Measurements from ENCODE around the gene PYGO2.
"Not testable (repeated sequence)": the region's sequence is repeated elsewhere in the genome, so short reads cannot be mapped to it uniquely, and the experiment has no call there.

PYGO2 gene

DNA sequence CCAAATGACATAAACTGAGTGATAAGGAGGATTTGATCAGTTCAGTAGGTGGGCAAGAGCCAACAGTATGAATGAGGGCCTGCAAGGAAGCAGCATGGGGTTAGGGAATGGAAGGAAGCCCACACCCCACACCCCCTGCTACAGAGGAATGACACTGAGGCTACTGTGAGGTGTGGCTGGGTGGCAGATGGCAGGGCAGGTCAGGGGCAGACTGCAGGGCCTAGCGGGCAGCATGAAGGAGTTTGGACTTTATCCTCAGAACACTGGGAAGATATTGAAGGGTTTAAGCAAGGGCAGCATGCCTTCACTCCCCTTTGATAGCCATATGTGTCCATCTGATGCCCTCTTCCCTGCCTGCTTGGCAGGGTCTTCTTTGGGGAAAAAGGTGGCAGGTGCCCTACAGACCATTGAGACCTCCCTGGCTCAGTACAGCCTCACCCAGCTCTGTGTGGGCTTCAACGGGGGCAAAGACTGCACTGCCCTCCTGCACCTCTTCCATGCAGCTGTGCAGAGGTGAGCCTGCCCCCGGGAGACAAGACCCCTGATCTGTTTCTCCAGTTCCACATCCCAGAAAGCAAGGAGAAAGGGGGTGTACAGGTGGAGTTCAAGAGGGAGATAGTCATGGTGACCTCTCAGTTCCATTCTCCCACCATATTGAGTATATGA, 27.7 kb upstream of the PYGO2 start:
- no peak overlapping the region for H3K4me3 ChIP-seq
- H3K36me3 ChIP-seq (ENCODE audit: insufficient read depth, low read length) = peaks cover 41% of the 10 kb centered on the region
- H3K9me3 ChIP-seq (ENCODE audit: low read depth, low read length) = no peaks in the 10 kb centered on the region
- no peak overlapping the region for H3K9ac ChIP-seq (ENCODE audit: insufficient read length)
- DNase-seq (ENCODE audit: low read depth, low spot score) = no peak
- H3K27ac ChIP-seq = no peak overlapping the region
- TF ChIP-seq POLR2AphosphoS5 (IDR thresholded peaks at IDR 0.05; ENCODE audit: borderline replicate concordance, low read depth, low read length) (no peak), EZH2 (IDR thresholded peaks at IDR 0.05) (no peak), FOXP2 (optimal IDR thresholded peaks at IDR 0.05; ENCODE audit: control extremely low read depth, extremely low read length, insufficient read depth) (no peak)

DNA sequence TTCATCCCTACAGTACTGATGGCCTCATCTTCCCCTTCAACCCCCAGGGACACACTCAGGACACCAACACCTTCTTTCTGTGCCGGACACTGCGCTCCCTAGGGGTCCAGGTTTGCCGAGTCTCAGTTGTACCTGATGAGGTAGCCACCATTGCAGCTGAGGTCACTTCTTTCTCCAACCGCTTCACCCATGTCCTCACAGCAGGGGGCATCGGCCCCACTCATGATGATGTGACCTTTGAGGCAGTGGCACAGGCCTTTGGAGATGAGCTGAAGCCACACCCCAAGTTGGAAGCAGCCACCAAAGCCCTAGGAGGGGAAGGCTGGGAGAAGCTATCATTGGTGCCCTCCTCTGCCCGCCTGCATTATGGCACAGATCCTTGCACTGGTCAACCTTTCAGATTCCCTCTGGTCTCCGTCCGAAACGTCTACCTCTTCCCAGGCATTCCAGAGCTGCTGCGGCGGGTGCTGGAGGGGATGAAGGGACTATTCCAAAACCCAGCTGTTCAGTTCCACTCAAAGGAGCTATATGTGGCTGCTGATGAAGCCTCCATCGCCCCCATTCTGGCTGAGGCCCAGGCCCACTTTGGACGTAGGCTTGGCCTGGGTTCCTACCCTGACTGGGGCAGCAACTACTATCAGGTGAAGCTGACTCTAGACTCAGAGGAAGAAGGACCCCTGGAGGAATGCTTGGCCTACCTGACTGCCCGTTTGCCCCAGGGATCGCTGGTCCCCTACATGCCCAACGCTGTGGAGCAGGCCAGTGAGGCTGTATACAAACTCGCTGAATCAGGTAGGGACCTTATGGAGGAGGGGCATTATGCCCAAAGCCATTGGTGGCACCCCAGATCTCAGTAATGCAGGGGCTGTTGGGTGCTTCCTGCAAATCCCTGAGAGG, 26.7 kb upstream of the PYGO2 start:
- no peak for DNase-seq (ENCODE audit: low read depth, low spot score)
- H3K4me3 ChIP-seq = no peak overlapping the region
- no peak overlapping the region for H3K27ac ChIP-seq
- H3K36me3 ChIP-seq (ENCODE audit: insufficient read depth, low read length) = peaks cover 41% of the 10 kb centered on the region
- TF ChIP-seq EZH2 (IDR thresholded peaks at IDR 0.05) (no peak), POLR2AphosphoS5 (IDR thresholded peaks at IDR 0.05; ENCODE audit: borderline replicate concordance, low read depth, low read length) (no peak), FOXP2 (optimal IDR thresholded peaks at IDR 0.05; ENCODE audit: control extremely low read depth, extremely low read length, insufficient read depth) (no peak)
- no peaks in the 10 kb centered on the region for H3K9me3 ChIP-seq (ENCODE audit: low read depth, low read length)
- no peak overlapping the region for H3K9ac ChIP-seq (ENCODE audit: insufficient read length)

DNA sequence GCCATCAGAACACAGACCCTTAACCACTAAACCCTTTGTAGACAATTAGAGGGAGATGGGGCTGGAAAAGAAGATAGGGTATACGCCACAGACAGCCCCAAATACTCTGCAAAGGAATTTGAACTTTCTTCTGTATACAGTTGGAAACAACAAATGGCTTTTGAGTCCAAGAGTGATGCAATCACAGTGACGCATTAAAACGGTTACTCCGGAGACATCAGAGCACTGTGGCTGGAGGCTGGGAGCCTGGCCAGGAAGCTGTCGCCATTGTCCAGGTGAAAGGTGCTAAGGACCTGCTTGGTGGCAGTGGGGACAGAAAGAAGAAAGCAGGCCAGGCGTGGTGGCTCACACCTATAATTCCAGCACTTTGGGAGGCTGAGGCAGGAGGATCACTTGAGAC, 25.7 kb upstream of the PYGO2 start:
- peaks cover 41% of the 10 kb centered on the region for H3K36me3 ChIP-seq (ENCODE audit: insufficient read depth, low read length)
- no peaks in the 10 kb centered on the region for H3K9me3 ChIP-seq (ENCODE audit: low read depth, low read length)
- H3K4me3 ChIP-seq = no peak overlapping the region
- DNase-seq (ENCODE audit: low read depth, low spot score) = no peak
- TF ChIP-seq EZH2 (IDR thresholded peaks at IDR 0.05) (no peak), FOXP2 (optimal IDR thresholded peaks at IDR 0.05; ENCODE audit: control extremely low read depth, extremely low read length, insufficient read depth) (no peak), POLR2AphosphoS5 (IDR thresholded peaks at IDR 0.05; ENCODE audit: borderline replicate concordance, low read depth, low read length) (no peak)
- H3K27ac ChIP-seq = no peak overlapping the region
- H3K9ac ChIP-seq (ENCODE audit: insufficient read length) = no peak overlapping the region

DNA sequence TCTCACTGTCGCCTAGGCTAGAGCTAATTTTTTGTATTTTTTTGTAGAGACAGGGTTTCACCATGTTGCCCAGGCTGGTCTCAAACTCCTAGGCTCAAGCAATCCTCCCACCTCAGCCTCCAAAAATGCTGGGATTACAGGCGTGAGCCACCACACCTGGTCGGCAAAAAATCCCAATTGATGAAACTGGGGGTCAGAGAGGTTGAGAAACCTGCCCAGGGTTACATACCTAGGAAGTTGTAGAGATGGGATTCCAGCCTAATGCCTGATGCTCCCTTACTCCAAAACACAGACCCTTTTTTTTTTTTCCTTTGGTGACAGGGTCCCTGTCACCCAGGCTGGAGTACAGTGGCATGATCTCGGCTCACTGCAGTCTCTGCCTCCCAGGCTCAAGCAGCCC, 25.2 kb upstream of the PYGO2 start:
- peaks cover 41% of the 10 kb centered on the region for H3K36me3 ChIP-seq (ENCODE audit: insufficient read depth, low read length)
- not testable (repeated sequence) for H3K4me3 ChIP-seq; H3K27ac ChIP-seq; H3K9me3 ChIP-seq (ENCODE audit: low read depth, low read length); H3K9ac ChIP-seq (ENCODE audit: insufficient read length); DNase-seq (ENCODE audit: low read depth, low spot score)

DNA sequence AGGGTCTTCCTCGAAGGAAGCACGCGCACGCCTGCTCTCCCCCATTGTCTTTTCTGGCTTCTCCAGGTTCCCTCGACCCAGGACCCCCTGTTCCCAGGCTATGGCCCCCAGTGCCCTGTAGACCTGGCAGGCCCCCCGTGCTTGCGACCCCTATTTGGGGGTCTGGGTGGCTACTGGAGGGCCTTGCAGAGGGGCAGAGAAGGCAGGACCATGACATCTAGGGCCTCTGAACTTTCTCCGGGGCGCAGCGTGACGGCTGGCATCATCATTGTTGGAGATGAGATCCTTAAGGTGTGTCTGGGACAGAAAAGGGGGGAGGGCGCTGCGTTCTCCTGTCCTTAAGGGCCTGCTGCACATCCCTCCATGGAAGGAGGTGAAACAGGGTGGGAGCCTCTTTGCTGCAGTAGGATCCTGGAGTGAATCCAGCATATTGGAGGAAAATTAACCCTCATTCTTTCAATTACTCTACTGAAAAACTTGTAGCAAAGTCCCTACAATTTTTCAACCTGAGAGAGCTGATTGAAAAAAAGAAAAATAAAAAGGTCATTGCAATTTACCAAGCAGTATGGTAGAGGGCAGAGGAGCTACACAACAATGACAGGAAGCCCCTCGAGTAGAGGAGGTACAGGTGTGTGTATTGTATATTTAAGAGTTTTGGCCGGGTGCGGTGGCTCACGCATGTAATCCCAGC, 22.3 kb upstream of the PYGO2 start:
- Histone ChIP-seq H3K27ac (peak overlapping the region; percentile 58), H3K9ac (ENCODE audit: insufficient read length) (peak overlapping the region; percentile 93), H3K9me3 (ENCODE audit: low read depth, low read length) (no peaks in the 10 kb centered on the region), H3K36me3 (ENCODE audit: insufficient read depth, low read length) (peaks cover 47% of the 10 kb centered on the region), H3K4me3 (peak overlapping the region; percentile 84)
- no peak for TF ChIP-seq FOXP2 (optimal IDR thresholded peaks at IDR 0.05; ENCODE audit: control extremely low read depth, extremely low read length, insufficient read depth)
- no peak for TF ChIP-seq POLR2AphosphoS5 (IDR thresholded peaks at IDR 0.05; ENCODE audit: borderline replicate concordance, low read depth, low read length)
- TF ChIP-seq EZH2 (IDR thresholded peaks at IDR 0.05) = no peak
- DNase-seq (ENCODE audit: low read depth, low spot score) = no peak

DNA sequence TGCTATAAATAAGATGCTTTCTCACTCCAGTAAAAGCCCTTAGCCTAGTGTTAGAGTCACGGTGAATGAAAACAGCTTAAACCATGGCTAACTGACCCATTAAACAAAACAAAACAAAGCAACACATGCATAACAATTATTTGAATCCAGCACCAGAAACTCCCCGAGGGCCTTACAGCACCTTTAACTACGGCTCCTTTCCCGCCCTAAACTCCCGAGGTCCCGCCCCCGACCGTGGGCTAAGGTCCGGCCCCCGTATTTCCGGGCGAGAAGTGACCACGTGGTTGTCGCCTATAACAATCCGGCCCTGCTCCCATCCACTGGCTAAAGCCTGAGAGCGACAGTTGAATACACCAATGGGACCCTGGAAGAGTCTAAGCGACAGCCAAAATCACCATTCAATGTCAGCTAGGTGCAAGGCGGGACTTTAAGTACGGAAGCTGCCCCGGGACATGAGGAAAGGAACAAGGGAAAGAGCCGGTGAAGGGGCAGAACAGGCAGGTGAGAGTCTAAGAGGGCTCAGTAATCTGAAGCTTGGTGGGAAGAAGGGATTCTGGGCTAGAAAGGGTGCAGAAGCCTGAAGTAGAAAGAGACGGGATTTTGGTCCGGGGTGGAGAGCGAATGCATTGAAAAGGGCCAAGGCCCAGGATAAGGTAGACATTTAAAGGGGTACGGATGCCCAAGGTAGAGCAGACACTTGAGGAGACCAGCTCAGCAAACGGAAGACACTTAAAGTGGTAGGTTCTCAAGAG, 21.5 kb upstream of the PYGO2 start, which contains the start of gene FLAD1:
TSS of gene FLAD1 (plus strand) at position 448 of the 752 bp plus-strand sequence. CDS start 351 bp downstream, outside the sequence.
- peak; percentile 100 for DNase-seq (ENCODE audit: low read depth, low spot score)
- TF ChIP-seq EZH2 (IDR thresholded peaks at IDR 0.05) (no peak), POLR2AphosphoS5 (IDR thresholded peaks at IDR 0.05; ENCODE audit: borderline replicate concordance, low read depth, low read length) (peak; percentile 68; the same call in 1 of the 2 replicates)
- H3K9ac ChIP-seq (ENCODE audit: insufficient read length) = peak within 1 kb of the TSS; percentile 93
- H3K4me3 ChIP-seq = peak within 1 kb of the TSS; percentile 84
- H3K27ac ChIP-seq = peak within 1 kb of the TSS; percentile 90
- no peaks in the 10 kb centered on the region for H3K9me3 ChIP-seq (ENCODE audit: low read depth, low read length)
- peaks cover 45% of the 10 kb centered on the region for H3K36me3 ChIP-seq (ENCODE audit: insufficient read depth, low read length)

DNA sequence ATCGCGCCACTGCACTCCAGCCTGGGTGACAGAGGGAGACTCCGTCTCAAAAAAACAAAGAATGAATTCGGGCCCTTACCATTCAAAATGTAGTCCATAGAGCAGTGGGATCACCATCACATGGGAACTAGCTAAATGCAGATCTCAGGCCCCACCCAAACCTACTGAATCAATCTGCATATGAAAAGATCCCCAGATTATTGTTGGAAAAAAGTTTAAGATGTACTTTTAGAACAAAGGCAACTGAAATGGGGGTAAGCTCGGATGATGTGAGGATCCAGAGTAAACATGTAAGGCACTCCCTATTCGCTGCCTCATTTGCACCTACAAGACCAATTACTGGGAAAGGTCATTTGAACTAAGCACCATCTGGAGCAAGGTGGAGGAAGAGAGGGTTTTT, 20.8 kb upstream of the PYGO2 start:
- no peak for DNase-seq (ENCODE audit: low read depth, low spot score)
- peak overlapping the region; percentile 84 for H3K4me3 ChIP-seq
- no peaks in the 10 kb centered on the region for H3K9me3 ChIP-seq (ENCODE audit: low read depth, low read length)
- H3K36me3 ChIP-seq (ENCODE audit: insufficient read depth, low read length) = peaks cover 45% of the 10 kb centered on the region
- H3K27ac ChIP-seq = peak overlapping the region; percentile 90
- peak overlapping the region; percentile 92 for H3K9ac ChIP-seq (ENCODE audit: insufficient read length)
- TF ChIP-seq EZH2 (IDR thresholded peaks at IDR 0.05) (no peak), POLR2AphosphoS5 (IDR thresholded peaks at IDR 0.05; ENCODE audit: borderline replicate concordance, low read depth, low read length) (no peak), FOXP2 (optimal IDR thresholded peaks at IDR 0.05; ENCODE audit: control extremely low read depth, extremely low read length, insufficient read depth) (no peak)

All from SK-N-MC (cell line).